H9 (cell line): Measurements from ENCODE around the gene NF1. TPM values are rescaled to one million over a fixed set of nuclear protein-coding genes. Genes with fewer than 3 reads are reported as not detected.

ENCODE experiments used
- DNase-seq: peaks from one replicate; pipeline ENCODE4 v3.0.0-alpha.2; 2017
- H2AFZ ChIP-seq: one replicate; pipeline ENCODE4 v1.6.1; 2013; ENCODE audit warnings: mild to moderate bottlenecking, low read length, control low read depth, moderate library complexity
- H2AK5ac ChIP-seq: 2 replicates; pipeline ENCODE4 v1.6.1; 2013; ENCODE audit warnings: low read length, control low read depth, mixed read lengths; ENCODE audit not compliant: insufficient read length
- H2BK120ac ChIP-seq: one replicate; pipeline ENCODE4 v1.6.1; 2013; ENCODE audit warnings: low read depth, mild to moderate bottlenecking, low read length, control low read depth, inconsistent platforms; ENCODE audit not compliant: poor library complexity, severe bottlenecking
- H2BK12ac ChIP-seq: 2 replicates; pipeline ENCODE4 v1.6.1; 2013; ENCODE audit warnings: low read length, control low read depth, mixed read lengths, low read depth; ENCODE audit not compliant: insufficient read length
- H2BK15ac ChIP-seq: 2 replicates; pipeline ENCODE4 v1.6.1; 2013; ENCODE audit warnings: low read depth, low read length, control low read depth
- H2BK20ac ChIP-seq: one replicate; pipeline ENCODE4 v1.6.1; 2013; ENCODE audit warnings: low read depth, mild to moderate bottlenecking, low read length, control low read depth, inconsistent platforms; ENCODE audit not compliant: poor library complexity, severe bottlenecking
- H2BK5ac ChIP-seq: 2 replicates; pipeline ENCODE4 v1.6.1; 2013; ENCODE audit warnings: low read length, control low read depth, mixed read lengths; ENCODE audit not compliant: insufficient read length
- H3K14ac ChIP-seq: 2 replicates; pipeline ENCODE4 v1.6.1; 2013; ENCODE audit warnings: low read length, control low read depth; ENCODE audit not compliant: insufficient read depth
- H3K18ac ChIP-seq: 2 replicates; pipeline ENCODE4 v1.6.1; 2013; ENCODE audit warnings: low read depth, mild to moderate bottlenecking, mixed read lengths, low read length, control low read depth; ENCODE audit not compliant: insufficient read length
- H3K23ac ChIP-seq: 2 replicates; pipeline ENCODE4 v1.6.1; 2013; ENCODE audit warnings: low read length, control low read depth, mixed read lengths, low read depth; ENCODE audit not compliant: insufficient read length
- H3K23me2 ChIP-seq: 2 replicates; pipeline ENCODE4 v1.6.1; 2013; ENCODE audit warnings: low read depth, mild to moderate bottlenecking, mixed read lengths, low read length, control low read depth; ENCODE audit not compliant: insufficient read length, poor library complexity, severe bottlenecking
- H3K27ac ChIP-seq: 2 replicates; pipeline ENCODE4 v1.5.1; 2013; ENCODE audit warnings: low read length, control low read depth, mixed read lengths, low read depth; ENCODE audit not compliant: insufficient read length
- H3K27me3 ChIP-seq: 2 replicates; pipeline ENCODE4 v1.6.1; 2013; ENCODE audit warnings: low read length, control low read depth, inconsistent platforms; ENCODE audit not compliant: insufficient read depth
- H3K4ac ChIP-seq: 2 replicates; pipeline ENCODE4 v1.6.1; 2013; ENCODE audit warnings: low read depth, mild to moderate bottlenecking, control low read depth, inconsistent platforms, low read length, moderate library complexity
- H3K4me1 ChIP-seq: 2 replicates; pipeline ENCODE4 v1.6.1; 2013; ENCODE audit warnings: low read length, control low read depth, inconsistent platforms; ENCODE audit not compliant: insufficient read depth
- H3K4me2 ChIP-seq: 2 replicates; pipeline ENCODE4 v1.6.1; 2013; ENCODE audit warnings: low read length, control low read depth, mixed read lengths; ENCODE audit not compliant: insufficient read length, insufficient read depth
- H3K56ac ChIP-seq: 2 replicates; pipeline ENCODE4 v1.6.1; 2013; ENCODE audit warnings: low read depth, mild to moderate bottlenecking, mixed read lengths, low read length, control low read depth; ENCODE audit not compliant: insufficient read length
- H3K79me1 ChIP-seq: 2 replicates; pipeline ENCODE4 v1.6.1; 2013; ENCODE audit warnings: low read depth, mild to moderate bottlenecking, moderate library complexity, low read length, control low read depth, inconsistent platforms; ENCODE audit not compliant: insufficient read depth, poor library complexity, severe bottlenecking
- H3K79me2 ChIP-seq: 2 replicates; pipeline ENCODE4 v1.6.1; 2013; ENCODE audit warnings: low read length, control low read depth, inconsistent platforms; ENCODE audit not compliant: insufficient read depth
- H3K9ac ChIP-seq: 2 replicates; pipeline ENCODE4 v1.6.1; 2013; ENCODE audit warnings: low read length, control low read depth, mixed read lengths; ENCODE audit not compliant: insufficient read length; ENCODE audit errors: extremely low read depth
- H3K9me3 ChIP-seq: one replicate; pipeline ENCODE4 v1.6.1; 2013; ENCODE audit warnings: low read depth, low read length, inconsistent platforms; ENCODE audit not compliant: control insufficient read depth
- H3T11ph ChIP-seq: one replicate; pipeline ENCODE4 v1.6.1; 2013; ENCODE audit warnings: mild to moderate bottlenecking, low read length, control low read depth, inconsistent platforms
- H4K20me1 ChIP-seq: one replicate; pipeline ENCODE4 v1.6.1; 2013; ENCODE audit not compliant: control insufficient read depth, insufficient read length, insufficient read depth
- H4K5ac ChIP-seq: 2 replicates; pipeline ENCODE4 v1.6.1; 2013; ENCODE audit warnings: low read depth, mild to moderate bottlenecking, mixed read lengths, low read length, control low read depth; ENCODE audit not compliant: insufficient read length
- H4K8ac ChIP-seq: replicated peaks from 2 replicates; pipeline ENCODE4 v1.6.1; 2013; ENCODE audit warnings: low read length, control low read depth, mixed read lengths, low read depth; ENCODE audit not compliant: insufficient read length
- H4K91ac ChIP-seq: 2 replicates; pipeline ENCODE4 v1.6.1; 2013; ENCODE audit warnings: low read depth, mild to moderate bottlenecking, moderate library complexity, mixed read lengths, low read length, control low read depth; ENCODE audit not compliant: insufficient read length
- H3K27ac Mint-ChIP-seq, 3 experiments: 2 replicates in 2 of 3; 3 replicates in 1 of 3; pipeline ENCODE4 v1.8.0; 2020 to 2021; ENCODE audit warnings: mixed read lengths in 3 of 3, mild to moderate bottlenecking in 1 of 3, moderate library complexity in 1 of 3
- H3K27me3 Mint-ChIP-seq: 2 replicates; pipeline ENCODE4 v1.8.0; 2021; ENCODE audit warnings: low read depth, mild to moderate bottlenecking, moderate library complexity, mixed read lengths
- H3K36me3 Mint-ChIP-seq, 3 experiments: 2 replicates in 2 of 3; 3 replicates in 1 of 3; pipeline ENCODE4 v1.8.0; 2020 to 2021; ENCODE audit warnings: low read depth in 3 of 3, mixed read lengths in 3 of 3; ENCODE audit not compliant: insufficient read depth in 1 of 3
- H3K4me1 Mint-ChIP-seq, 2 experiments: 2 replicates each; pipeline ENCODE4 v1.8.0; 2020; ENCODE audit warnings: mixed read lengths in 2 of 2
- H3K4me3 Mint-ChIP-seq, 2 experiments: 2 replicates in 1 of 2; 3 replicates in 1 of 2; pipeline ENCODE4 v1.8.0; 2020 to 2021; ENCODE audit warnings: mild to moderate bottlenecking in 2 of 2, mixed read lengths in 2 of 2, moderate library complexity in 1 of 2
- H3K9me3 Mint-ChIP-seq, 2 experiments: 2 replicates in 1 of 2; 3 replicates in 1 of 2; pipeline ENCODE4 v1.8.0; 2020; ENCODE audit warnings: mild to moderate bottlenecking in 2 of 2, mixed read lengths in 2 of 2, moderate library complexity in 1 of 2
- CTCF ChIP-seq: fragments of 200-600 bp; sonication (generic); conservative IDR thresholded peaks from 3 replicates; pipeline ENCODE4 v1.8.0; 2021; ENCODE audit warnings: antibody characterized with exemption, mild to moderate bottlenecking
- WGBS: extraction: QIAGEN DNeasy Blood & Tissue Kit; methylation state at CpG from one replicate; pipeline ENCODE4 v1.1.7; 2013; ENCODE audit warnings: missing lambda C conversion rate, low lambda C conversion rate, mixed read lengths; ENCODE audit not compliant: insufficient read length; ENCODE audit errors: extremely low coverage; 5-methylcytosine and 5-hydroxymethylcytosine counted together
- total RNA-seq: library from RNA; stranded (reverse); gene quantifications from 2 replicates; pipeline ENCODE4 v1.2.1, GENCODE V29; 2021

NF1 gene
- total RNA-seq, 1 experiment from 2014 or later: 38.1 TPM

GRCh38 chr17:31099016-31099415 is 4.2 kb downstream of the NF1 start:
- H4K5ac ChIP-seq: no peak overlapping the region

More at GRCh38 chr17:31099016-31099415, 4.2 kb downstream of the NF1 start:
- peaks cover 10% of the 10 kb centered on the region for H3K79me1 ChIP-seq
- Mint-ChIP-seq H3K4me3 (no peak overlapping the region), H3K27ac (no peak overlapping the region), H3K4me1 (peaks cover 24 to 29% of the 10 kb centered on the region in 2 experiments), H3K9me3 (no peaks in the 10 kb centered on the region; a peak in 2 of 5 replicates), H3K27me3 (no peaks in the 10 kb centered on the region), H3K36me3 (peaks cover 0 to 2% (median 1%) of the 10 kb centered on the region in 3 experiments; a peak in 3 of 7 replicates)
- H3K14ac ChIP-seq: no peak overlapping the region
- no peak overlapping the region for H2BK20ac ChIP-seq
- H2BK12ac ChIP-seq: no peak overlapping the region
- H3K79me2 ChIP-seq: peaks cover 5% of the 10 kb centered on the region; the same call in 1 of the 2 replicates
- no peak overlapping the region for H2AFZ ChIP-seq
- WGBS: no CpG with 5 or more reads among the region's 3 CpGs
- no peaks in the 10 kb centered on the region for H3K27me3 ChIP-seq
- H4K91ac ChIP-seq: no peak overlapping the region
- no peaks in the 10 kb centered on the region for H4K20me1 ChIP-seq
- H3K9ac ChIP-seq: no peak overlapping the region
- H3K23ac ChIP-seq: no peak overlapping the region
- no peak overlapping the region for H3K56ac ChIP-seq
- no peak overlapping the region for H3K4me2 ChIP-seq
- H2BK120ac ChIP-seq: no peak overlapping the region
- H2BK15ac ChIP-seq: no peak overlapping the region
- 0 out of 2 replicates have a peak, but pooled peaks cover 3% of the 10 kb centered on the region for H3K4me1 ChIP-seq
- no peak overlapping the region for H3K4ac ChIP-seq
- DNase-seq: no peak
- H3K18ac ChIP-seq: no peak overlapping the region
- no peaks in the 10 kb centered on the region for H3K9me3 ChIP-seq
- H3T11ph ChIP-seq: no peak overlapping the region
- no peak overlapping the region for H4K8ac ChIP-seq
- H2AK5ac ChIP-seq: no peak overlapping the region
- no peak overlapping the region for H3K27ac ChIP-seq
- no peak for TF ChIP-seq CTCF
- H2BK5ac ChIP-seq: no peak overlapping the region
- H3K23me2 ChIP-seq: peaks cover 8% of the 10 kb centered on the region
